Prostate gland (tissue), 2 donors: Measurements from ENCODE around the gene ZNF319. TPM values are rescaled to one million over a fixed set of nuclear protein-coding genes. Genes with fewer than 3 reads are reported as not detected.

Experiments
- DNase-seq: peaks from one replicate; pipeline ENCODE4 v3.0.0-alpha.2; 2019; ENCODE audit warnings: low spot score
- H3K27ac ChIP-seq, 2 donors: fragments of 200-600 bp; sonication (generic); 2 replicates each; pipeline ENCODE4 v1.5.1; 2017 to 2019
- H3K27me3 ChIP-seq: fragments of 200-600 bp; sonication (generic); replicated peaks from 2 replicates; pipeline ENCODE4 v1.5.1; 2019; ENCODE audit not compliant: insufficient read depth
- H3K36me3 ChIP-seq, 2 donors: fragments of 200-600 bp; sonication (generic); 1 replicate in 1 of 2; 2 replicates in 1 of 2; pipeline versions ENCODE4 v1.5.1 to v1.8.1; 2017 to 2019
- H3K4me1 ChIP-seq: fragments of 200-600 bp; sonication (generic); replicated peaks from 2 replicates; pipeline ENCODE4 v1.5.1; 2019
- H3K4me3 ChIP-seq, 2 donors: fragments of 200-600 bp; sonication (generic); 2 replicates each; pipeline ENCODE4 v1.5.1; 2017 to 2019
- H3K9me3 ChIP-seq: fragments of 200-600 bp; sonication (generic); 2 replicates; pipeline ENCODE4 v1.5.1; 2017
- POLR2A ChIP-seq: fragments of 450-650 bp; IDR thresholded peaks from one replicate; pipeline ENCODE4 v1.6.1; 2016; ENCODE audit warnings: antibody characterized with exemption, mild to moderate bottlenecking
- POLR2AphosphoS5 ChIP-seq: sonication (generic); formaldehyde crosslinking; IDR thresholded peaks from one replicate; pipeline ENCODE4 v1.6.1; 2017; ENCODE audit warnings: antibody characterized with exemption
- WGBS: methylation state at CpG from one replicate; pipeline ENCODE4 v1.1.5; 2018; 5-methylcytosine and 5-hydroxymethylcytosine counted together
- intact Hi-C: fragments of 100-400 bp; cut with DNase I; formaldehyde crosslinking; loops from one replicate; pipeline ENCODE4 v1.14.2; 2022
- total RNA-seq, 2 donors: library from RNA; depleted of rRNA; stranded (reverse); fragments of >200 nt; gene quantifications; one replicate each; pipeline ENCODE4 v1.1.0, GENCODE V29; 2016
- TF ChIP-seq, protein P1 (sequence below), 4 experiments: fragments of 200-600 bp in 2 of 4; fragments of 450-650 bp in 2 of 4; sonication (generic) in 2 of 4; IDR thresholded peaks; 1 replicate in 3 of 4; 2 replicates in 1 of 4; pipeline ENCODE4 v1.5.1; 2016 to 2019; ENCODE audit warnings: antibody characterized with exemption in 4 of 4, mild to moderate bottlenecking in 2 of 4, moderate library complexity in 2 of 4

Gene ZNF319
- total RNA-seq, 2 donors from 2014 or later: 7.6 to 12.9 TPM

DNA sequence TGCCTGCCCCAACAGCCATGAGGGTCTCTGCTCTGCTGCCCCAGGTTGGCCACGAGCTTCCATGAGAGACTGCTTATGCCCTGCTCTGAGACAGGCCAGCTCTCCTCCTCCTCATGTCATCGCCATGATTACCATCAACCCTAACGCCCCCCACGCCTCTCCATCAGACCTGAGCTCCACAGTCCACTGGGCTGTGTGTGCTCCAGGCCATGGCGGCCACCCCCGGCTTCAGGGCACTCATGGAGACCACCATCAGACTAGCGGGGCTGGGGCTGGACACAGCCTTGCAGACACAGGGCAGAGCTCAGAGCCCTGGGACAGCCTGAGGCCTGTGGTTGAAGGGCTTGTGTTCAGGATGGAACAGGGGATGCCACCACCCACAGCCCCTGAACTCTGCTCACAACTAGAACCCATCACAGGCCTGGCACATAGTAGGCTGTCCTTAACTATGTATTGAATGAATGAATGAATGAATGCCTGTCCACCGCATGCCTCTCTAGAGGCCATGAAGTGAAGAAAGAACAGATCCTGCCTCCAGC, 44.1 kb downstream of the ZNF319 start:
- Histone ChIP-seq H3K27ac (no peak overlapping the region), H3K4me3 (no peak overlapping the region), H3K36me3 (no peaks in the 10 kb centered on the region), H3K4me1 (no peaks in the 10 kb centered on the region), H3K27me3 (no peaks in the 10 kb centered on the region), H3K9me3 (no peaks in the 10 kb centered on the region)
- WGBS: 96% methylated on average over 8 of the region's 8 CpGs
- DNase-seq: no peak
- intact Hi-C loops: no loop called here
- TF ChIP-seq, protein P1, sequence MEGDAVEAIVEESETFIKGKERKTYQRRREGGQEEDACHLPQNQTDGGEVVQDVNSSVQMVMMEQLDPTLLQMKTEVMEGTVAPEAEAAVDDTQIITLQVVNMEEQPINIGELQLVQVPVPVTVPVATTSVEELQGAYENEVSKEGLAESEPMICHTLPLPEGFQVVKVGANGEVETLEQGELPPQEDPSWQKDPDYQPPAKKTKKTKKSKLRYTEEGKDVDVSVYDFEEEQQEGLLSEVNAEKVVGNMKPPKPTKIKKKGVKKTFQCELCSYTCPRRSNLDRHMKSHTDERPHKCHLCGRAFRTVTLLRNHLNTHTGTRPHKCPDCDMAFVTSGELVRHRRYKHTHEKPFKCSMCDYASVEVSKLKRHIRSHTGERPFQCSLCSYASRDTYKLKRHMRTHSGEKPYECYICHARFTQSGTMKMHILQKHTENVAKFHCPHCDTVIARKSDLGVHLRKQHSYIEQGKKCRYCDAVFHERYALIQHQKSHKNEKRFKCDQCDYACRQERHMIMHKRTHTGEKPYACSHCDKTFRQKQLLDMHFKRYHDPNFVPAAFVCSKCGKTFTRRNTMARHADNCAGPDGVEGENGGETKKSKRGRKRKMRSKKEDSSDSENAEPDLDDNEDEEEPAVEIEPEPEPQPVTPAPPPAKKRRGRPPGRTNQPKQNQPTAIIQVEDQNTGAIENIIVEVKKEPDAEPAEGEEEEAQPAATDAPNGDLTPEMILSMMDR (IDR thresholded peaks at IDR 0.05): no peak
- TF ChIP-seq POLR2A: no peak
- no peak for TF ChIP-seq POLR2AphosphoS5

DNA sequence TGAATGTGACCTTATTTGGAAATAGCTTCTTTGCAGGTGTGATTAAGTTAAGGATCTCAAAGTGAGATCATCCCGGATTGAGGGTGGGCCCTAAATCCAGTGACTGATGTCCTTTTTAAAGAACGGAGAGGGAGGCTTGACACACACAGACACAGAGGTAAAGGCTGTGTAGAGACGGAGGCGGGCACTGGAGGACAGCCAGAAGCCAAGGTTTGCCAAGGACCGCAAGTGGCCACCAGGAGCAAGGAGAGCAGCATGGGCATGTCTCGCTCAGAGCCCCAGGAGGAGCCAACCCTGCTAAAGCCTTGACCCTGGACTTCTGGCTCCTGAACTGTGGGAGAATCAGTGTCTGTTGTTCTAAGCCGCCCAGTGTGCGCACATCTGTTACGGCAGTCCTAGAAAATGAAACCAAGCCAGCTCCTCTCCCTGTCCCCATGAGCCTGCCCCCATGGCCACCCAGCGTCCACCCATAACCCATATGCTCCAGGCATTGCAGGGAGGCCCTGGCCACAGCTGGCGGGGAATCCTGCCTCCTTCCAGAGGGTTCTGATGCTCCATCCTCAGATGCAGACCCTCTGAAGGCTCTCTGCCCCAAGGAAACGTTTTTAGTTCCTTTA, 44.8 kb downstream of the ZNF319 start:
- DNase-seq: peak; percentile 45

DNA sequence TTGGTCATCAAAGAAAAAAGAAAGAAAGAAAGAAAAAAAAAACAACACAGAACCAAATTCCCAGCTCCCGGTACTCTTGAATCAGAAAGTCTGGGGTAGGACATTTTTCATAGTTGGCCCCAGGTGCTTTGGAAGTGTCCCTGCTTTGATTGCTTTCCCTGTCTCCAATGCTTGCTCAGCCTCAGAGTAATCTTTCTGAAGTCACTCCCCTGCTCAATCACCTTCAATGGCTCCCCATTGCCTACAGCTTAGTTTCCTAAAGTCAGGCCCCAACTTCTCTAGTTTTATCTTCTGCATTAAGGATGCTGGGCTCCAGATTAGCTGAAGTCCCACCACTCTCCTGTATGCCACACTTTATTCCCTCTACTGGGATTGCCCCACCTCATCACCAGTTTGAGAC, 46.6 kb downstream of the ZNF319 start:
- no peak overlapping the region for H3K4me3 ChIP-seq
- no peak for TF ChIP-seq POLR2AphosphoS5
- TF ChIP-seq, protein P1 (IDR thresholded peaks at IDR 0.05): no peak
- no peak for TF ChIP-seq POLR2A
- H3K27ac ChIP-seq: no peak overlapping the region
- no peaks in the 10 kb centered on the region for H3K4me1 ChIP-seq
- no peaks in the 10 kb centered on the region for H3K36me3 ChIP-seq
- 100% methylated on average over 1 of the region's 1 CpG for WGBS
- no peaks in the 10 kb centered on the region for H3K9me3 ChIP-seq
- no peak for DNase-seq
- no peaks in the 10 kb centered on the region for H3K27me3 ChIP-seq
- intact Hi-C loops: no loop called here

More for the DNA sequence above, 44.8 kb downstream of the ZNF319 start:
- intact Hi-C loops: no loop called here
- 63% methylated on average over 12 of the region's 12 CpGs for WGBS
- H3K4me1 ChIP-seq: no peaks in the 10 kb centered on the region
- no peaks in the 10 kb centered on the region for H3K9me3 ChIP-seq
- H3K4me3 ChIP-seq: no peak overlapping the region
- no peaks in the 10 kb centered on the region for H3K36me3 ChIP-seq
- TF ChIP-seq, protein P1 (IDR thresholded peaks at IDR 0.05): peak in 1 of 4 experiments; percentile 27
- TF ChIP-seq POLR2AphosphoS5: no peak
- no peaks in the 10 kb centered on the region for H3K27me3 ChIP-seq
- H3K27ac ChIP-seq: no peak overlapping the region

GRCh38 chr16:57952909-57953308, 47.6 kb downstream of the ZNF319 start:
- Histone ChIP-seq H3K4me1 (no peaks in the 10 kb centered on the region), H3K27me3 (no peaks in the 10 kb centered on the region), H3K27ac (no peak overlapping the region), H3K9me3 (no peaks in the 10 kb centered on the region), H3K4me3 (no peak overlapping the region), H3K36me3 (no peaks in the 10 kb centered on the region)
- intact Hi-C loops: no loop called here
- DNase-seq: no peak
- TF ChIP-seq POLR2A: no peak
- TF ChIP-seq, protein P1 (IDR thresholded peaks at IDR 0.05): no peak
- no peak for TF ChIP-seq POLR2AphosphoS5
- WGBS: 91% methylated on average over 9 of the region's 9 CpGs
